Left renal cortex interstitium (tissue), 4 donors: ENCODE measurements around the gene PRKACA. TPM values are rescaled to one million over a fixed set of nuclear protein-coding genes. Genes with fewer than 3 reads are reported as not detected.
A peak's percentile ranks its signal among the peaks of the same experiment; 100 is the strongest.

ENCODE experiments used
- DNase-seq, 4 donors: peaks; one replicate each; pipeline ENCODE4 v3.0.0-alpha.2; 2013; ENCODE audit warnings: low read depth in 4 of 4, low spot score in 2 of 4, missing footprints in 1 of 4
- polyA plus RNA-seq, 4 donors: library from polyadenylated mRNA; unstranded; fragments of 120-200 nt; gene quantifications; one replicate each; pipeline ENCODE4 v1.2.1, GENCODE V29; 2013; ENCODE audit not compliant: insufficient read length in 4 of 4

Gene PRKACA
- polyA plus RNA-seq, 4 donors, result 91.0 to 107 (median 93.6) TPM

- no peak for DNase-seq
Observed at GRCh38 chr19:14096272-14096992, 21.1 kb downstream of the PRKACA start.

GRCh38 chr19:14094854-14095253 is 22.7 kb downstream of the PRKACA start:
- DNase-seq, result no peak

- DNase-seq, result no peak
Observed at GRCh38 chr19:14093117-14093823, 24.3 kb downstream of the PRKACA start.

GRCh38 chr19:14091813-14092462 is 25.6 kb downstream of the PRKACA start:
- no peak for DNase-seq

GRCh38 chr19:14091081-14091812 is 26.3 kb downstream of the PRKACA start:
- peak in 3 of 4 donors; percentile 45 to 59 (median 58) for DNase-seq

GRCh38 chr19:14090509-14091080 is 27.0 kb downstream of the PRKACA start, which contains the start of gene SAMD1:
SAMD1 (minus strand) TSS chr19:14090751.
- DNase-seq, result peak in 2 of 4 donors; percentile 62 to 83

GRCh38 chr19:14089662-14090508 is 27.7 kb downstream of the PRKACA start:
- peak in 1 of 4 donors; percentile 25 for DNase-seq

GRCh38 chr19:14089412-14089661 is 28.2 kb downstream of the PRKACA start:
- no peak for DNase-seq

GRCh38 chr19:14088634-14089411 is 28.7 kb downstream of the PRKACA start:
- DNase-seq, result no peak

GRCh38 chr19:14086098-14086497 is 31.5 kb downstream of the PRKACA start:
- DNase-seq, result no peak

GRCh38 chr19:14085309-14085995 is 32.1 kb downstream of the PRKACA start, which contains the start of gene C19orf67:
C19orf67 (minus strand) TSS chr19:14085783; CDS start chr19:14085627, 156 bp downstream.
- DNase-seq, result no peak

GRCh38 chr19:14082675-14082960 is 34.9 kb downstream of the PRKACA start:
- DNase-seq, result no peak

- DNase-seq, result no peak
Observed at GRCh38 chr19:14081797-14082674, 35.5 kb downstream of the PRKACA start.

- DNase-seq, result peak; percentile 97 to 99 (median 99)
Observed at GRCh38 chr19:14080887-14081796, 36.4 kb downstream of the PRKACA start.

GRCh38 chr19:14078411-14078810 is 39.2 kb downstream of the PRKACA start:
- no peak for DNase-seq
